ENCODE data around the gene PTH2R. TPM values are rescaled to one million over a fixed set of nuclear protein-coding genes. Genes with fewer than 3 reads are reported as not detected.

PTH2R gene
- polyA plus RNA-seq, 1 of the 3 experiments (the other 2 are of a cell fraction) = 4.0 TPM

DNA sequence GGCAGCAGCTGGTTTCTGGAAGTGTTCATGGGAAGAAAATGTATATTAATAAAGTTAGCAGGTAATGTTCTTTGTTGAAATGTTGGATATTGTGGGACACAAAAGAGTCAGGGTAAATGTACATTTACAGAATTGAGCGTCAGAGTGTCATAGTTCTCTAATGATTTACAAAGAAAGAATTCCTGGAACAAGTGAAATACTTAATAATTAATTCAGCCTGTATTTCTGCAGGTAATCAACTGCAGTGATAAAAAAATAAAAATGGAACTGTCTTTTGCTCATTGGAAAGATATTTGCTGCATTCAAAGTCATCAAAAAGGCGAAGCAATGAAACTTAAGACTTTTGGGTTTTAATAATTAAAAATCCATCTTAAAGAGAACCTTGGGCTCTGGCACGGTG is 27.4 kb upstream of the PTH2R start:
- no peak overlapping the region for H2AFZ ChIP-seq (ENCODE audit: low read depth)
- no peaks in the 10 kb centered on the region for H4K20me1 ChIP-seq (ENCODE audit: insufficient read depth)
- no peaks in the 10 kb centered on the region for H3K9me3 ChIP-seq
- H3K27ac ChIP-seq (ENCODE audit: low read depth in 2 of 2, low read length in 1 of 2) = no peak overlapping the region
- TF ChIP-seq JUND (IDR thresholded peaks at IDR 0.05) = no peak
- no peak for TF ChIP-seq EP300 (IDR thresholded peaks at IDR 0.05; ENCODE audit: borderline replicate concordance in 1 of 2, low read depth in 1 of 2, low read length in 1 of 2)
- TF ChIP-seq TEAD4 (IDR thresholded peaks at IDR 0.05; ENCODE audit: borderline replicate concordance, insufficient read depth) = no peak
- TF ChIP-seq NRF1 (IDR thresholded peaks at IDR 0.05; ENCODE audit: low read depth, low read length) = no peak
- TF ChIP-seq, protein P1, sequence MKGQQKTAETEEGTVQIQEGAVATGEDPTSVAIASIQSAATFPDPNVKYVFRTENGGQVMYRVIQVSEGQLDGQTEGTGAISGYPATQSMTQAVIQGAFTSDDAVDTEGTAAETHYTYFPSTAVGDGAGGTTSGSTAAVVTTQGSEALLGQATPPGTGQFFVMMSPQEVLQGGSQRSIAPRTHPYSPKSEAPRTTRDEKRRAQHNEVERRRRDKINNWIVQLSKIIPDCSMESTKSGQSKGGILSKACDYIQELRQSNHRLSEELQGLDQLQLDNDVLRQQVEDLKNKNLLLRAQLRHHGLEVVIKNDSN (IDR thresholded peaks at IDR 0.05; ENCODE audit: borderline replicate concordance, low read depth) = no peak
- TF ChIP-seq POLR2AphosphoS5 (IDR thresholded peaks at IDR 0.05; ENCODE audit: low read depth, low read length) = no peak
- TF ChIP-seq, protein P2, sequence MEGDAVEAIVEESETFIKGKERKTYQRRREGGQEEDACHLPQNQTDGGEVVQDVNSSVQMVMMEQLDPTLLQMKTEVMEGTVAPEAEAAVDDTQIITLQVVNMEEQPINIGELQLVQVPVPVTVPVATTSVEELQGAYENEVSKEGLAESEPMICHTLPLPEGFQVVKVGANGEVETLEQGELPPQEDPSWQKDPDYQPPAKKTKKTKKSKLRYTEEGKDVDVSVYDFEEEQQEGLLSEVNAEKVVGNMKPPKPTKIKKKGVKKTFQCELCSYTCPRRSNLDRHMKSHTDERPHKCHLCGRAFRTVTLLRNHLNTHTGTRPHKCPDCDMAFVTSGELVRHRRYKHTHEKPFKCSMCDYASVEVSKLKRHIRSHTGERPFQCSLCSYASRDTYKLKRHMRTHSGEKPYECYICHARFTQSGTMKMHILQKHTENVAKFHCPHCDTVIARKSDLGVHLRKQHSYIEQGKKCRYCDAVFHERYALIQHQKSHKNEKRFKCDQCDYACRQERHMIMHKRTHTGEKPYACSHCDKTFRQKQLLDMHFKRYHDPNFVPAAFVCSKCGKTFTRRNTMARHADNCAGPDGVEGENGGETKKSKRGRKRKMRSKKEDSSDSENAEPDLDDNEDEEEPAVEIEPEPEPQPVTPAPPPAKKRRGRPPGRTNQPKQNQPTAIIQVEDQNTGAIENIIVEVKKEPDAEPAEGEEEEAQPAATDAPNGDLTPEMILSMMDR (IDR thresholded peaks at IDR 0.05) = no peak
- no peak for DNase-seq
- no peaks in the 10 kb centered on the region for H3K27me3 ChIP-seq (ENCODE audit: insufficient read depth)
- H3K9me2 ChIP-seq = no peaks in the 10 kb centered on the region
- no peaks in the 10 kb centered on the region for H3K36me3 ChIP-seq (replicated peaks in 1 of 2; ENCODE audit: control insufficient read depth in 1 of 2, insufficient read depth in 2 of 2, low read length in 1 of 2)
- ChIA-PET CTCF (interaction anchor here (1.0 kb wide), 1 partner anchor 952 kb away, joined by 4 read pairs; no protein-coding TSS in a partner anchor), POLR2A (no interaction called here)
- no peaks in the 10 kb centered on the region for H3K79me2 ChIP-seq (ENCODE audit: insufficient read depth)
- peaks cover 0 to 4% of the 10 kb centered on the region in 2 experiments; a peak in 1 of 4 replicates for H3K4me1 ChIP-seq (ENCODE audit: control insufficient read depth in 1 of 2, insufficient read depth in 2 of 2, low read depth in 1 of 2, low read length in 1 of 2)
- H3K9ac ChIP-seq = no peak overlapping the region
- 75% methylated on average over 3 of the region's 3 CpGs for whole genome bisulfite sequencing (ENCODE audit: low lambda C conversion rate)
- H3F3A ChIP-seq (replicated peaks; ENCODE audit: insufficient read depth) = no peaks in the 10 kb centered on the region
- no peak overlapping the region for H3K4me2 ChIP-seq
- no peak overlapping the region for H3K4me3 ChIP-seq (ENCODE audit: low read depth in 2 of 2, low read length in 1 of 2)

DNA sequence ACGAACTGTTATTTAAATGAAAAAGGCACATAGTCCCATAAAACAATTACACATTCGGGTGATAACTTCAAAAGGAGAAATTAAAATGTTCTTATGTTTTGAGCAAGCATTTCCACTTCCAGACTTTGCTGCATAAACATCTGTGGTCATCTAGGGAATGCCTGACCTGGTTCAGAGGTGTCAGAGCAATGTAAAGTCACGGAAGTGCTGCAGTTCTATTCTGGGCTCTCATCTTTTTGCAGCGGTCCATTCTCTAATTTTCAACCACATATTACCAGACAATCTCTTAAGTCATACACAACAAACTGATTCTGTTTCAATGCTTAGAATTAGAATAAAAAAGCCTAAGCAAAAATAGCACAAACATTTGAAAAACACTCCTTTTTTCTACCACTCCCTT is 22.0 kb upstream of the PTH2R start:
- no peaks in the 10 kb centered on the region for H3K79me2 ChIP-seq (ENCODE audit: insufficient read depth)
- H3K9ac ChIP-seq = no peak overlapping the region
- 74% methylated on average over 4 of the region's 4 CpGs for WGBS (ENCODE audit: low lambda C conversion rate)
- CTCF ChIA-PET = no interaction called here
- peaks cover 0 to 4% of the 10 kb centered on the region in 2 experiments; a peak in 1 of 4 replicates for H3K4me1 ChIP-seq (ENCODE audit: control insufficient read depth in 1 of 2, insufficient read depth in 2 of 2, low read depth in 1 of 2, low read length in 1 of 2)
- H3K36me3 ChIP-seq (replicated peaks in 1 of 2; ENCODE audit: control insufficient read depth in 1 of 2, insufficient read depth in 2 of 2, low read length in 1 of 2) = no peaks in the 10 kb centered on the region
- H3K4me2 ChIP-seq = no peak overlapping the region
- H3F3A ChIP-seq (replicated peaks; ENCODE audit: insufficient read depth) = no peaks in the 10 kb centered on the region
- POLR2A ChIA-PET = no interaction called here
- no peak overlapping the region for H3K27ac ChIP-seq (ENCODE audit: low read depth in 2 of 2, low read length in 1 of 2)
- no peaks in the 10 kb centered on the region for H4K20me1 ChIP-seq (ENCODE audit: insufficient read depth)
- no peak overlapping the region for H2AFZ ChIP-seq (ENCODE audit: low read depth)
- no peaks in the 10 kb centered on the region for H3K9me3 ChIP-seq
- no peak overlapping the region for H3K4me3 ChIP-seq (ENCODE audit: low read depth in 2 of 2, low read length in 1 of 2)
- H3K27me3 ChIP-seq (ENCODE audit: insufficient read depth) = no peaks in the 10 kb centered on the region
- DNase-seq = no peak
- H3K9me2 ChIP-seq = no peaks in the 10 kb centered on the region
- TF ChIP-seq GATA2 (CRISPR knock-in tag; IDR thresholded peaks at IDR 0.05) = no peak
- TF ChIP-seq SIN3A (IDR thresholded peaks at IDR 0.05; ENCODE audit: borderline replicate concordance, low read depth, low read length) = no peak
- TF ChIP-seq, protein P3, sequence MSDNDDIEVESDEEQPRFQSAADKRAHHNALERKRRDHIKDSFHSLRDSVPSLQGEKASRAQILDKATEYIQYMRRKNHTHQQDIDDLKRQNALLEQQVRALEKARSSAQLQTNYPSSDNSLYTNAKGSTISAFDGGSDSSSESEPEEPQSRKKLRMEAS (IDR thresholded peaks at IDR 0.05; ENCODE audit: low read depth) = no peak
- no peak for TF ChIP-seq RXRA (IDR thresholded peaks at IDR 0.05; ENCODE audit: borderline replicate concordance, low read depth)
- TF ChIP-seq MXI1 (IDR thresholded peaks at IDR 0.05; ENCODE audit: low read depth, low read length) = no peak
- no peak for TF ChIP-seq FOSL2 (IDR thresholded peaks at IDR 0.05; ENCODE audit: borderline replicate concordance, low read depth)
- TF ChIP-seq FOXJ3 (CRISPR knock-in tag; IDR thresholded peaks at IDR 0.05) = no peak
- TF ChIP-seq TAF1 (IDR thresholded peaks at IDR 0.05; ENCODE audit: borderline replicate concordance, low read depth, low read length) = no peak
- TF ChIP-seq, protein P4, sequence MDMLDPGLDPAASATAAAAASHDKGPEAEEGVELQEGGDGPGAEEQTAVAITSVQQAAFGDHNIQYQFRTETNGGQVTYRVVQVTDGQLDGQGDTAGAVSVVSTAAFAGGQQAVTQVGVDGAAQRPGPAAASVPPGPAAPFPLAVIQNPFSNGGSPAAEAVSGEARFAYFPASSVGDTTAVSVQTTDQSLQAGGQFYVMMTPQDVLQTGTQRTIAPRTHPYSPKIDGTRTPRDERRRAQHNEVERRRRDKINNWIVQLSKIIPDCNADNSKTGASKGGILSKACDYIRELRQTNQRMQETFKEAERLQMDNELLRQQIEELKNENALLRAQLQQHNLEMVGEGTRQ (IDR thresholded peaks at IDR 0.05; ENCODE audit: borderline replicate concordance, low read depth, low read length) = no peak
- no peak for TF ChIP-seq YY1 (IDR thresholded peaks at IDR 0.05; ENCODE audit: low read depth)
- no peak for TF ChIP-seq JUND (IDR thresholded peaks at IDR 0.05)
- TF ChIP-seq FOXM1 (IDR thresholded peaks at IDR 0.05; ENCODE audit: low read depth) = no peak
- TF ChIP-seq, protein P5, sequence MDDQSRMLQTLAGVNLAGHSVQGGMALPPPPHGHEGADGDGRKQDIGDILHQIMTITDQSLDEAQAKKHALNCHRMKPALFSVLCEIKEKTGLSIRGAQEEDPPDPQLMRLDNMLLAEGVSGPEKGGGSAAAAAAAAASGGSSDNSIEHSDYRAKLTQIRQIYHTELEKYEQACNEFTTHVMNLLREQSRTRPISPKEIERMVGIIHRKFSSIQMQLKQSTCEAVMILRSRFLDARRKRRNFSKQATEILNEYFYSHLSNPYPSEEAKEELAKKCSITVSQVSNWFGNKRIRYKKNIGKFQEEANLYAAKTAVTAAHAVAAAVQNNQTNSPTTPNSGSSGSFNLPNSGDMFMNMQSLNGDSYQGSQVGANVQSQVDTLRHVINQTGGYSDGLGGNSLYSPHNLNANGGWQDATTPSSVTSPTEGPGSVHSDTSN (IDR thresholded peaks at IDR 0.05) = no peak
- no peak for TF ChIP-seq NRF1 (IDR thresholded peaks at IDR 0.05; ENCODE audit: low read depth, low read length)
- TF ChIP-seq GABPA (IDR thresholded peaks at IDR 0.05; ENCODE audit: low read depth) = no peak
- no peak for TF ChIP-seq NFIC (IDR thresholded peaks at IDR 0.05; ENCODE audit: borderline replicate concordance)
- TF ChIP-seq, protein P6, sequence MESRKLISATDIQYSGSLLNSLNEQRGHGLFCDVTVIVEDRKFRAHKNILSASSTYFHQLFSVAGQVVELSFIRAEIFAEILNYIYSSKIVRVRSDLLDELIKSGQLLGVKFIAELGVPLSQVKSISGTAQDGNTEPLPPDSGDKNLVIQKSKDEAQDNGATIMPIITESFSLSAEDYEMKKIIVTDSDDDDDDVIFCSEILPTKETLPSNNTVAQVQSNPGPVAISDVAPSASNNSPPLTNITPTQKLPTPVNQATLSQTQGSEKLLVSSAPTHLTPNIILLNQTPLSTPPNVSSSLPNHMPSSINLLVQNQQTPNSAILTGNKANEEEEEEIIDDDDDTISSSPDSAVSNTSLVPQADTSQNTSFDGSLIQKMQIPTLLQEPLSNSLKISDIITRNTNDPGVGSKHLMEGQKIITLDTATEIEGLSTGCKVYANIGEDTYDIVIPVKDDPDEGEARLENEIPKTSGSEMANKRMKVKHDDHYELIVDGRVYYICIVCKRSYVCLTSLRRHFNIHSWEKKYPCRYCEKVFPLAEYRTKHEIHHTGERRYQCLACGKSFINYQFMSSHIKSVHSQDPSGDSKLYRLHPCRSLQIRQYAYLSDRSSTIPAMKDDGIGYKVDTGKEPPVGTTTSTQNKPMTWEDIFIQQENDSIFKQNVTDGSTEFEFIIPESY (IDR thresholded peaks at IDR 0.05; ENCODE audit: borderline replicate concordance, low read depth) = no peak
